ENCODE data around the gene USH2A. TPM values are rescaled to one million over a fixed set of nuclear protein-coding genes. Genes with fewer than 3 reads are reported as not detected.

The USH2A gene
- total and polyA plus RNA-seq, 9 donors = 0.06 to 0.40 (median 0.09) TPM

GRCh38 chr1:216215169-216215568 is 208.1 kb downstream of the USH2A start:
- Histone ChIP-seq H3K27me3 (ENCODE audit: control insufficient read depth, insufficient read depth, low read length) (no peaks in the 10 kb centered on the region), H3K4me1 (ENCODE audit: control insufficient read depth, insufficient read depth, low read length) (no peaks in the 10 kb centered on the region), H3K36me3 (ENCODE audit: control insufficient read depth, insufficient read depth, low read length) (no peaks in the 10 kb centered on the region), H3K4me3 (ENCODE audit: low read length) (no peak overlapping the region), H3K9me3 (replicated peaks; ENCODE audit: control insufficient read depth, low read depth, low read length) (no peaks in the 10 kb centered on the region), H3K27ac (ENCODE audit: low read length) (no peak overlapping the region)
- DNase-seq = no peak

- H3K9me3 ChIP-seq (replicated peaks; ENCODE audit: control insufficient read depth, low read depth, low read length) = no peaks in the 10 kb centered on the region
- no peak overlapping the region for H3K4me3 ChIP-seq (ENCODE audit: low read length)
- no peaks in the 10 kb centered on the region for H3K27me3 ChIP-seq (ENCODE audit: control insufficient read depth, insufficient read depth, low read length)
- WGBS (ENCODE audit: insufficient coverage) = no CpG with 5 or more reads among the region's 1 CpG
- H3K36me3 ChIP-seq (ENCODE audit: control insufficient read depth, insufficient read depth, low read length) = no peaks in the 10 kb centered on the region
- DNase-seq = no peak
- H3K4me1 ChIP-seq (ENCODE audit: control insufficient read depth, insufficient read depth, low read length) = no peaks in the 10 kb centered on the region
- no peak overlapping the region for H3K27ac ChIP-seq (ENCODE audit: low read length)
These were observed 210.4 kb downstream of the USH2A start for GRCh38 chr1:216212826-216213225.

GRCh38 chr1:216210081-216210480 is 213.2 kb downstream of the USH2A start:
- no peaks in the 10 kb centered on the region for H3K4me1 ChIP-seq (ENCODE audit: control insufficient read depth, insufficient read depth, low read length)
- no peaks in the 10 kb centered on the region for H3K9me3 ChIP-seq (replicated peaks; ENCODE audit: control insufficient read depth, low read depth, low read length)
- 35% methylated on average over 2 of the region's 4 CpGs for WGBS (ENCODE audit: insufficient coverage)
- H3K4me3 ChIP-seq (ENCODE audit: low read length) = no peak overlapping the region
- H3K27ac ChIP-seq (ENCODE audit: low read length) = no peak overlapping the region
- H3K36me3 ChIP-seq (ENCODE audit: control insufficient read depth, insufficient read depth, low read length) = no peaks in the 10 kb centered on the region
- H3K27me3 ChIP-seq (ENCODE audit: control insufficient read depth, insufficient read depth, low read length) = no peaks in the 10 kb centered on the region
- no peak for DNase-seq

GRCh38 chr1:216209125-216209524 is 214.1 kb downstream of the USH2A start:
- no CpG with 5 or more reads among the region's 1 CpG for WGBS (ENCODE audit: insufficient coverage)
- no peaks in the 10 kb centered on the region for H3K36me3 ChIP-seq (ENCODE audit: control insufficient read depth, insufficient read depth, low read length)
- no peak for DNase-seq
- H3K27me3 ChIP-seq (ENCODE audit: control insufficient read depth, insufficient read depth, low read length) = no peaks in the 10 kb centered on the region
- H3K4me3 ChIP-seq (ENCODE audit: low read length) = no peak overlapping the region
- no peak overlapping the region for H3K27ac ChIP-seq (ENCODE audit: low read length)
- H3K4me1 ChIP-seq (ENCODE audit: control insufficient read depth, insufficient read depth, low read length) = no peaks in the 10 kb centered on the region
- H3K9me3 ChIP-seq (replicated peaks; ENCODE audit: control insufficient read depth, low read depth, low read length) = no peaks in the 10 kb centered on the region

GRCh38 chr1:216207154-216207553 is 216.1 kb downstream of the USH2A start:
- H3K27ac ChIP-seq (ENCODE audit: low read length) = no peak overlapping the region
- no CpG with 5 or more reads among the region's 1 CpG for WGBS (ENCODE audit: insufficient coverage)
- no peaks in the 10 kb centered on the region for H3K4me1 ChIP-seq (ENCODE audit: control insufficient read depth, insufficient read depth, low read length)
- no peak overlapping the region for H3K4me3 ChIP-seq (ENCODE audit: low read length)
- no peak for DNase-seq
- H3K36me3 ChIP-seq (ENCODE audit: control insufficient read depth, insufficient read depth, low read length) = no peaks in the 10 kb centered on the region
- no peaks in the 10 kb centered on the region for H3K9me3 ChIP-seq (replicated peaks; ENCODE audit: control insufficient read depth, low read depth, low read length)
- no peaks in the 10 kb centered on the region for H3K27me3 ChIP-seq (ENCODE audit: control insufficient read depth, insufficient read depth, low read length)

DNA sequence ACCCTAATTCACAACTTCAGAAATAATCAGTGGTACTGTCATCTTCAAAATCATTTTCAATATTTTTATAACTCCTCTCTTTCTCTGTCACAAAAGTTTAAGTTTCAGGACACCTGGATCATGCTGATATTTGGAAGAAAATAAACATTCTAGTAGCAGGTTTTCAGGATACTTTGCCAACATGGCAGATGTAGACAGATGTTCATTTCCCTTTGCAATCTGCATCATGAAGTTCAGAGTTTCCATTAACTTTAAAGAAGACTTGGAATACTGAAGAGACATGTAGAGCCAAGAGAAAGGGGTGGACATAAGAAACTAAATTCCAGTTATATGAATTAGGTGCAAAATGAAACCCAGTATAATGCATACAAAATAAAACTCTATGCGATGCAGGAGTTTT is 218.1 kb downstream of the USH2A start:
- H3K36me3 ChIP-seq (ENCODE audit: control insufficient read depth, insufficient read depth, low read length) = no peaks in the 10 kb centered on the region
- peak overlapping the region; percentile 39 for H3K27ac ChIP-seq (ENCODE audit: low read length)
- H3K4me3 ChIP-seq (ENCODE audit: low read length) = no peak overlapping the region
- no CpG with 5 or more reads among the region's 1 CpG for WGBS (ENCODE audit: insufficient coverage)
- no peaks in the 10 kb centered on the region for H3K27me3 ChIP-seq (ENCODE audit: control insufficient read depth, insufficient read depth, low read length)
- peak; percentile 84 for DNase-seq
- no peaks in the 10 kb centered on the region for H3K9me3 ChIP-seq (replicated peaks; ENCODE audit: control insufficient read depth, low read depth, low read length)
- H3K4me1 ChIP-seq (ENCODE audit: control insufficient read depth, insufficient read depth, low read length) = no peaks in the 10 kb centered on the region

DNA sequence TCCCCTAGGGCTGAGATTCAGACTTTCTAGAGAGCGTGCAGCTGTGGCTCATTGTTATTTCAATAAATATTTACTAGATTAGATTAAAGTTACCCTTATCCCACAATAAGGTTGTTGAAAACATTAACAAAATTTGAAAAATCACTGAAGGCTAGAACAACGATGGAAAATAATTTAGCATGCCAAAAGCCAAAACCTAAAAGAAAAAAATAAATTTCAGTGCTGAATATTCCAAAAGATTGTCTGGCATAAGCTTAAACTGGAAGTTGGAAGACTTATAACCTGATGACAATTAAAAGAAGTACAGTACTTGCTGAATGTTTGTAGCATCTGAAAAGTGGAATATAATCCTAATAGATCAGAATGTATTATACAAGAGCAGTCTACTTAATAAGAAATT is 221.3 kb downstream of the USH2A start:
- Histone ChIP-seq H3K27ac (ENCODE audit: low read length) (no peak overlapping the region), H3K9me3 (replicated peaks; ENCODE audit: control insufficient read depth, low read depth, low read length) (no peaks in the 10 kb centered on the region), H3K36me3 (ENCODE audit: control insufficient read depth, insufficient read depth, low read length) (no peaks in the 10 kb centered on the region), H3K27me3 (ENCODE audit: control insufficient read depth, insufficient read depth, low read length) (no peaks in the 10 kb centered on the region), H3K4me1 (ENCODE audit: control insufficient read depth, insufficient read depth, low read length) (no peaks in the 10 kb centered on the region), H3K4me3 (ENCODE audit: low read length) (no peak overlapping the region)
- DNase-seq = peak; percentile 77
- WGBS (ENCODE audit: insufficient coverage) = no CpG with 5 or more reads among the region's 2 CpGs

- no peaks in the 10 kb centered on the region for H3K4me1 ChIP-seq (ENCODE audit: control insufficient read depth, insufficient read depth, low read length)
- no peak for DNase-seq
- no peak overlapping the region for H3K27ac ChIP-seq (ENCODE audit: low read length)
- H3K27me3 ChIP-seq (ENCODE audit: control insufficient read depth, insufficient read depth, low read length) = no peaks in the 10 kb centered on the region
- H3K36me3 ChIP-seq (ENCODE audit: control insufficient read depth, insufficient read depth, low read length) = no peaks in the 10 kb centered on the region
- no CpG with 5 or more reads among the region's 3 CpGs for WGBS (ENCODE audit: insufficient coverage)
- H3K4me3 ChIP-seq (ENCODE audit: low read length) = no peak overlapping the region
- no peaks in the 10 kb centered on the region for H3K9me3 ChIP-seq (replicated peaks; ENCODE audit: control insufficient read depth, low read depth, low read length)
These were observed 222.3 kb downstream of the USH2A start for GRCh38 chr1:216200941-216201340.

- DNase-seq = no peak
- H3K9me3 ChIP-seq (replicated peaks; ENCODE audit: control insufficient read depth, low read depth, low read length) = no peaks in the 10 kb centered on the region
- H3K4me1 ChIP-seq (ENCODE audit: control insufficient read depth, insufficient read depth, low read length) = no peaks in the 10 kb centered on the region
- H3K27me3 ChIP-seq (ENCODE audit: control insufficient read depth, insufficient read depth, low read length) = no peaks in the 10 kb centered on the region
- H3K36me3 ChIP-seq (ENCODE audit: control insufficient read depth, insufficient read depth, low read length) = no peaks in the 10 kb centered on the region
- H3K4me3 ChIP-seq (ENCODE audit: low read length) = no peak overlapping the region
- H3K27ac ChIP-seq (ENCODE audit: low read length) = no peak overlapping the region
- WGBS (ENCODE audit: insufficient coverage) = 88% methylated on average over 1 of the region's 1 CpG
These were observed 228.5 kb downstream of the USH2A start for GRCh38 chr1:216194721-216195120.

GRCh38 chr1:216193839-216194443 is 229.3 kb downstream of the USH2A start:
- no peaks in the 10 kb centered on the region for H3K9me3 ChIP-seq (replicated peaks; ENCODE audit: control insufficient read depth, low read depth, low read length)
- H3K27ac ChIP-seq (ENCODE audit: low read length) = no peak overlapping the region
- H3K4me3 ChIP-seq (ENCODE audit: low read length) = no peak overlapping the region
- no peaks in the 10 kb centered on the region for H3K36me3 ChIP-seq (ENCODE audit: control insufficient read depth, insufficient read depth, low read length)
- no peaks in the 10 kb centered on the region for H3K4me1 ChIP-seq (ENCODE audit: control insufficient read depth, insufficient read depth, low read length)
- no peaks in the 10 kb centered on the region for H3K27me3 ChIP-seq (ENCODE audit: control insufficient read depth, insufficient read depth, low read length)
- DNase-seq = no peak
- 90% methylated on average over 4 of the region's 7 CpGs for WGBS (ENCODE audit: insufficient coverage)

GRCh38 chr1:216190438-216190837 is 232.8 kb downstream of the USH2A start:
- no peak for DNase-seq
- no peaks in the 10 kb centered on the region for H3K36me3 ChIP-seq (ENCODE audit: control insufficient read depth, insufficient read depth, low read length)
- H3K27ac ChIP-seq (ENCODE audit: low read length) = no peak overlapping the region
- H3K4me3 ChIP-seq (ENCODE audit: low read length) = no peak overlapping the region
- WGBS (ENCODE audit: insufficient coverage) = no CpG with 5 or more reads among the region's 4 CpGs
- H3K27me3 ChIP-seq (ENCODE audit: control insufficient read depth, insufficient read depth, low read length) = no peaks in the 10 kb centered on the region
- H3K9me3 ChIP-seq (replicated peaks; ENCODE audit: control insufficient read depth, low read depth, low read length) = no peaks in the 10 kb centered on the region
- H3K4me1 ChIP-seq (ENCODE audit: control insufficient read depth, insufficient read depth, low read length) = no peaks in the 10 kb centered on the region
